Activated gamma-delta T cell (primary cell): ENCODE results near the gene GABPB2.

Source experiments
- DNase-seq: peaks from one replicate; lab custom pipeline; 2025; lab: John Stamatoyannopoulos, UW

The GABPB2 gene

DNA sequence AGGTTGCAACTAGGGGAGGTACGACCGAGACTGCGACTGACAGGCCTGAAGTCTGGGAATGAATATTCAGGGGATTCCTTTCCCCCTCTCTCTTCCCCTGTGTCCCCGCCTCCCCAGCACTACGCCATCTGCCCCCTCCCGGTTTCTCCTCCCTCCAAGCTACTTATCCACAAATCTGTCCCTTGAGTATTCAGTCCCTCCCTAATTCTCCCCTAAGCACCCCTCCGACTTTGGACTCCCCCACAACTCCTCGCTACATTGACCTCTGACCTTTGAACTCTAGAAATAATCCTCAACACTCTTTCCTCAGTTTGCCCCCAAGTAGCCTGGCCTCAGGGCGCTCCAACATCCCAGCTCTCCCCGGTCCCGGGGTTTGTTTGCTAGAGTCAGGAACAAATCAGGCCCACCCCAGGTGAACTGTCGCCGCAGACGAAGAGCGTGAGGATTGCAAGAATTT is 94.7 kb downstream of the GABPB2 start:
- DNase-seq, result no peak

DNA sequence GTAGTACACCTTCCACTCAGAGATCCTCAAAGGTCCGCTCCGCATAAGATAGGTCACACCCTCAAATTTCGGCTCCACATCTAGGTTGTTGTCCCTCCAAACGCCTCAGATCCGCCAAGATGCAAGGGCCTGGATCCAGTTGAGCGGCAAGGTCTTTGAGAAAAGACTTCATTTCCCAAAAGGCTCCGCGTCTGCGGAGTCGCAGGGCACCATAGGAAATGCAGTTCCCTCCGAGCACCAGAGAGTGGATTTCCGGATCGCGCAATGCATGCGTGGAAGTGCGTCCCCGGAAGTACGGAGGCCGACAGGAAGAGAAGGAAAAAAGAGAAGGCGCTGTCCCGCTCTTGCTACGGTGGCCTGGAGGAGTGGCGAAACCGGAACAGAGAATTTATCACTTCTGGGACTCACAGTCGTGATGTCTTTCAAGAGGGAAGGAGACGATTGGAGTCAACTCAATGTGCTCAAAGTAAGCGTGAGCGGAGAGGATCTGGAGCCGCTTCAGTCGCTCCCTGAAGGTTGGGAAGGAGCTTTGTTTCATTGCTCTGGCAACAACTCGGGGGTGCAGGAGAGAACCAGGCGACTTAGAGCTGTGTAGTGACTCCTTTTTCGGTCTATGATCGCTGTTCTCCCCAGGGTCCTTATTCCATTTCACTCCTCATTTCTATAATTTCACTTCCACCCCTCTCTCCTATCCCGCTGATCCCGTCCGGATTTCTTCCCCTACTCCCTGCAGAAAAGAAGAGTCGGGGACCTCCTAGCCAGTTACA is 95.4 kb downstream of the GABPB2 start, which contains the start of the genes LYSMD1 and SCNM1:
Gene LYSMD1, minus strand, starts transcription at position 165 of the 767 bp plus-strand sequence. CDS start 644 bp downstream, outside the sequence.
Gene SCNM1, plus strand, starts transcription at position 407 of the 767 bp plus-strand sequence. Its CDS starts 9 bp downstream, at position 416.
- peak; percentile 59 for DNase-seq

DNA sequence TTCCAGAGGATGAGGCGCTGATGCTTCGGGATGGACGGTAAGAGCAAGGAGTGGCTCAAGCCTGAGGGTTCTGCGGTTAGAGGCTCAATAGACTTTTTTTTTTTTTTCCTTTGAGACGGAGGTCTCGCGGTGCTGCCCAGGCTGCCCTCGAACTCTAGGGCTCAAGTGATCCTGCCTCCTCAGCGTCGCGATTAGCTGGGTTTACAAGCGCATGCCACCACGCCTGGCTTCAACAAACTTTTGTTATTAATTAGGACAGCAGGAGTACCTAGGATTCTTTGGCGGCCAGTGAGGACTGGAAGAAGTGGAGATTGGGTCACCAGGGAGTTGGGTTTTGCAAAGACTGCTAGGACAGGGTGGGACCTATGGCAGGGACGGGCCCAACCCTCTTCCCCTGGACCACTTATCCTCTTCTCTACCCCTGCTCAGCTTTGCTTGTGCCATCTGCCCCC is 96.0 kb downstream of the GABPB2 start:
- DNase-seq, result no peak

DNA sequence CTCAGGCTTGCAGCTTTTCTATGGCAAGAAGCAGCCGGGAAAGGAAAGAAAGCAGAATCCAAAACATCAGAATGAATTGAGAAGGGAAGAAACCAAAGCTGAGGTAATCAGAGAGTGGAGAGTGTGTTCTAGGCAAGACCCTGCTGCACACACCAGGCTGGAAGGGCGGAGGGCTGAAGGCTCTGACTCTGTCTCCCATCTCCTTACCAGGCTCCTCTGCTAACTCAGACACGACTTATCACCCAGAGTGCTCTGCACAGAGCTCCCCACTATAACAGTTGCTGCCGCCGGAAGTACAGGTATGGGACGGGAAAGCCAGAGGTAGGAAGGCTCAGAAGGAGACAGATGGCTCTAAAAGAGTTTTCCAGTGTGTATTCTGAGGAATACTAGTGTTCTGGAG is 96.6 kb downstream of the GABPB2 start:
- no peak for DNase-seq

DNA sequence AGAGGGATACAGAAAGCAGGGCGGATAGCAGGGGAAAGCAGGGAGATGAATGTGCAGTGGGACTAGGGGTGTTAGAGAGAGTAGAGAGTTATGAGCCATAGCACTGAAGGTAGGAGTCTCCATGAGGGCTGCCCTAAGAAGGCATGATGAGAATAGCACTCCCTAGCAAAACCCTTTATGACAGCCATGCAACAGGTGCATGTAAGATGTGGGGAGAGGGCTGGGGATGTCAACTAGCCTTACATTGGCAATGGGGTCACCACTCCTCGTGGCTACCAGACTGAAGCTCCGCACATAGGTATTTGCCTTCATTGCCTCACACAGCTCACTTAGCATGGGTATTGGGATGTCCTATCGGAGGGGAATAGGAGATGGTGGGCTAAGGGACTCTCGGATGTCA is 100.6 kb downstream of the GABPB2 start:
- DNase-seq, result no peak
